Measurements from ENCODE around the gene COQ2.
"Not testable (repeated sequence)": the region's sequence is repeated elsewhere in the genome, so short reads cannot be mapped to it uniquely, and the experiment has no call there.

DNA sequence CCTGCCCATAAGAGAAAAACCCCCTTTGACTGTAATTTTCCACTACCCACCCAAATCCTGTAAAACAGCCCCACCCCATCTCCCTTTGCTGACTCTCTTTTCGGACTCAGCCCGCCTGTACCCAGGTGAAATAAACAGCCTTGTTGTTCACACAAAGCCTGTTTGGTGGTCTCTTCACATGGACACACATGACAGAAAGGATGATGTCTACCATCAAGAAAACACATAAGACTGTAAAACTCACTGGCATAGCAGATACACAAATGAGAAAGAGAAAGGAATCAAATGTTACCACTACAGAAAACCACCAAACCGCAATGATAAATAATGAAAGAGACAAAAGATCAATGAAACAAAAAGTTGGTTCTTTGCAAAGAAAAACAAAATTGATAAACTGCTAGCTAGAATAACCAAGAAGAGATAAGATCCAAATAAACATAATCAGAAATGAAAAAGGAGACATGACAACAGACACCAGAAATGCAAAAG, 48.9 kb downstream of the COQ2 start:
- TF ChIP-seq POLR2AphosphoS5, EP300, POLR2A (IDR thresholded peaks at IDR 0.05): not testable (repeated sequence)

Data from stomach (tissue), 4 donors.